HepG2 (cell line): ENCODE measurements around the gene CORT. TPM values are rescaled to one million over a fixed set of nuclear protein-coding genes. Genes with fewer than 3 reads are reported as not detected.

Experiments
- ATAC-seq: fragments of 200-7000 bp; cut with Tn5 transposase; 3 replicates; pipeline ENCODE4 v1.9.1; 2020; ENCODE audit warnings: mild to moderate bottlenecking, moderate library complexity
- BruUV-seq: library from RNA; stranded (reverse); fragments of 400-500 nt; replicated peaks from 2 replicates; lab custom pipeline; 2021; lab: Mats Ljungman, UMichigan
- CTCF ChIA-PET: fragments of 300-600 bp; formaldehyde crosslinking; extraction: SDS; loops from one replicate; lab custom pipeline; 2021; ENCODE audit warnings: low total read pairs, inconsistent platforms, low intra/inter-chr PET ratio; lab: Yijun Ruan, JAX
- POLR2A ChIA-PET: fragments of 350-600 bp; sonication (Branson Sonifier 250); formaldehyde crosslinking; loops from one replicate; lab custom pipeline; 2020; ENCODE audit warnings: antibody characterized with exemption, inconsistent platforms; lab: Yijun Ruan, JAX
- DNase-seq: peaks from one replicate; pipeline ENCODE4 v3.0.0-alpha.2; 2015; ENCODE audit warnings: low spot score
- FAIRE-seq: peaks from 3 replicates; lab custom pipeline; 2011; peaks lifted over from hg19 to GRCh38; lab: Jason Lieb, UNC
- H2AFZ ChIP-seq: one replicate; pipeline ENCODE4 v1.6.1; 2011; ENCODE audit warnings: low read length, inconsistent platforms
- H3K27ac ChIP-seq: fragments of 300-600 bp; 3 replicates; pipeline ENCODE4 v1.8.0; 2011; ENCODE audit warnings: mixed run types, mild to moderate bottlenecking, mixed read lengths, low read length, inconsistent platforms; ENCODE audit not compliant: insufficient read depth; ENCODE audit errors: extremely low read length
- H3K27me3 ChIP-seq, 2 experiments: fragments of 200-600 bp in 1 of 2; 2 replicates in 1 of 2; 3 replicates in 1 of 2; pipeline versions ENCODE4 v1.6.0 to v1.8.0; 2011; ENCODE audit warnings: low read length in 2 of 2, mild to moderate bottlenecking in 2 of 2, moderate library complexity in 2 of 2, inconsistent platforms in 1 of 2; ENCODE audit not compliant: insufficient read depth in 2 of 2, control insufficient read depth in 1 of 2
- H3K36me3 ChIP-seq, 2 experiments: fragments of 200-600 bp in 1 of 2; replicated peaks in 1 of 2; 2 replicates in 1 of 2; 3 replicates in 1 of 2; pipeline versions ENCODE4 v1.5.1 to v1.8.0; 2011; ENCODE audit warnings: low read length in 2 of 2, inconsistent platforms in 1 of 2; ENCODE audit not compliant: insufficient read depth in 2 of 2, control insufficient read depth in 1 of 2
- H3K4me1 ChIP-seq: 2 replicates; pipeline ENCODE4 v1.5.1; 2012; ENCODE audit warnings: low read length, inconsistent platforms; ENCODE audit not compliant: insufficient read depth
- H3K4me2 ChIP-seq: 2 replicates; pipeline ENCODE4 v1.6.0; 2011; ENCODE audit warnings: low read depth, low read length, inconsistent platforms
- H3K4me3 ChIP-seq, 3 experiments: fragments of 200-600 bp in 1 of 3; sonication (generic), shearing (Covaris generic) in 1 of 3; replicated peaks in 1 of 3; 2 replicates each; pipeline ENCODE4 v1.5.1; 2011 to 2016; ENCODE audit warnings: low read length in 3 of 3, inconsistent platforms in 2 of 3, low read depth in 2 of 3, mild to moderate bottlenecking in 2 of 3, control low read depth in 1 of 3, mixed read lengths in 1 of 3; ENCODE audit not compliant: insufficient read depth in 1 of 3
- H3K79me2 ChIP-seq: one replicate; pipeline ENCODE4 v1.6.1; 2011; ENCODE audit warnings: low read length, inconsistent platforms; ENCODE audit not compliant: insufficient read depth
- H3K9ac ChIP-seq: 2 replicates; pipeline ENCODE4 v1.6.0; 2011; ENCODE audit warnings: mild to moderate bottlenecking, low read depth, low read length, inconsistent platforms; ENCODE audit not compliant: insufficient read depth
- H3K9me3 ChIP-seq: 2 replicates; pipeline ENCODE4 v1.5.1; 2012; ENCODE audit warnings: mild to moderate bottlenecking, low read length
- H4K20me1 ChIP-seq: 2 replicates; pipeline ENCODE4 v1.6.0; 2011; ENCODE audit warnings: inconsistent platforms, mild to moderate bottlenecking, low read length, moderate library complexity; ENCODE audit not compliant: insufficient read depth
- ATF7-NPFF ChIP-seq: sonication (generic); formaldehyde crosslinking; IDR thresholded peaks from 2 replicates; pipeline ENCODE4 v1.8.1; 2023; ENCODE audit warnings: mild to moderate bottlenecking, low read depth, missing genetic modification reagents, moderate library complexity
- ATM ChIP-seq: fragments of 450-650 bp; IDR thresholded peaks from 2 replicates; pipeline ENCODE4 v1.7.1; 2017; ENCODE audit warnings: mild to moderate bottlenecking, borderline replicate concordance
- FOXP1 ChIP-seq, 2 experiments: fragments of 450-650 bp in 1 of 2; IDR thresholded peaks; 2 replicates each; pipeline ENCODE4 v1.6.1; 2017 to 2018; ENCODE audit warnings: antibody characterized with exemption in 1 of 2
- GZF1 ChIP-seq: sonication (generic); formaldehyde crosslinking; IDR thresholded peaks from 2 replicates; pipeline ENCODE4 v1.5.1; 2020; ENCODE audit warnings: mild to moderate bottlenecking, missing genetic modification reagents
- HDAC1 ChIP-seq: sonication (generic); formaldehyde crosslinking; IDR thresholded peaks from 2 replicates; pipeline ENCODE4 v1.5.1; 2020; ENCODE audit warnings: mild to moderate bottlenecking, missing genetic modification reagents
- NFIC ChIP-seq: IDR thresholded peaks from 2 replicates; pipeline ENCODE4 v1.6.1; 2012; ENCODE audit warnings: mild to moderate bottlenecking, low read length, inconsistent platforms
- SALL1 ChIP-seq: sonication (generic); formaldehyde crosslinking; IDR thresholded peaks from 2 replicates; pipeline ENCODE4 v1.8.0; 2022; ENCODE audit warnings: mild to moderate bottlenecking, missing genetic modification reagents
- SNAPC2 ChIP-seq: sonication (generic); formaldehyde crosslinking; IDR thresholded peaks from 2 replicates; pipeline ENCODE4 v1.8.1; 2022; ENCODE audit warnings: mild to moderate bottlenecking, missing genetic modification reagents
- SRSF1 ChIP-seq: fragments of 200-400 bp; formaldehyde crosslinking; optimal IDR thresholded peaks from 2 replicates; pipeline ENCODE3; 2017; ENCODE audit warnings: mild to moderate bottlenecking, low read depth, low read length, moderate library complexity
- ZNF251 ChIP-seq: sonication (generic); formaldehyde crosslinking; IDR thresholded peaks from 2 replicates; pipeline ENCODE4 v1.9.0; 2021; ENCODE audit warnings: mild to moderate bottlenecking, missing genetic modification reagents
- WGBS: methylation state at CpG from one replicate; pipeline ENCODE4 v1.1.6; 2017; ENCODE audit warnings: low lambda C conversion rate; 5-methylcytosine and 5-hydroxymethylcytosine counted together
- in situ Hi-C: cut with HindIII; loops from 2 replicates; pipeline ENCODE4 v1.10.0; 2017; ENCODE audit warnings: low pct_unique_long_range_greater_than_20kb; ENCODE audit not compliant: extremely low pct_ligation_motif_present
- intact Hi-C: fragments of 100-400 bp; cut with micrococcal nuclease; formaldehyde crosslinking; loops from one replicate; pipeline ENCODE4 v1.10.0; 2022; ENCODE audit not compliant: unreplicated experiment
- polyA plus RNA-seq, 8 experiments: library from polyadenylated mRNA; depleted of rRNA in 3 of 8; stranded (reverse) in 7 of 8; unstranded in 1 of 8; fragments of >200 nt; fragmentation: Illumina TruSeq in 4 of 8; extraction: Trizol in 4 of 8; gene quantifications; 2 replicates each; pipeline versions ENCODE4 v1.2.1 to v1.2.3, GENCODE V29; 2011 to 2016; ENCODE audit warnings: low read depth in 4 of 8, missing spikeins in 1 of 8, mixed read lengths in 1 of 8; ENCODE audit not compliant: insufficient read depth in 1 of 8
- total RNA-seq, 5 experiments: library from RNA; depleted of rRNA; stranded (reverse); fragments of >200 nt; fragmentation: Illumina TruSeq; extraction: Trizol; gene quantifications; 2 replicates each; pipeline ENCODE4 v1.2.3, GENCODE V29; 2016; ENCODE audit warnings: low read depth in 1 of 5
- TF ChIP-seq, protein P1 (sequence below): sonication (generic); formaldehyde crosslinking; IDR thresholded peaks from 2 replicates; pipeline ENCODE4 v1.5.0; 2020; ENCODE audit warnings: mild to moderate bottlenecking, missing genetic modification reagents, borderline replicate concordance
- TF ChIP-seq, protein P2 (sequence below): sonication (generic); formaldehyde crosslinking; IDR thresholded peaks from 2 replicates; pipeline ENCODE4 v1.4.0; 2020; ENCODE audit warnings: missing genetic modification reagents, mild to moderate bottlenecking, borderline replicate concordance
- TF ChIP-seq, protein P3 (sequence below): sonication (generic); formaldehyde crosslinking; conservative IDR thresholded peaks from 2 replicates; pipeline ENCODE4 v1.4.0; 2020; ENCODE audit warnings: missing genetic modification reagents
- TF ChIP-seq, protein P4 (sequence below): sonication (generic); formaldehyde crosslinking; IDR thresholded peaks from 2 replicates; pipeline ENCODE4 v1.5.0; 2020; ENCODE audit warnings: mild to moderate bottlenecking, missing genetic modification reagents

CORT gene
- total and polyA plus RNA-seq, 2 of the 13 experiments (the other 11 are each of a cell fraction or from before 2014, with no cell fraction given) = 0.11 to 0.62 TPM

DNA sequence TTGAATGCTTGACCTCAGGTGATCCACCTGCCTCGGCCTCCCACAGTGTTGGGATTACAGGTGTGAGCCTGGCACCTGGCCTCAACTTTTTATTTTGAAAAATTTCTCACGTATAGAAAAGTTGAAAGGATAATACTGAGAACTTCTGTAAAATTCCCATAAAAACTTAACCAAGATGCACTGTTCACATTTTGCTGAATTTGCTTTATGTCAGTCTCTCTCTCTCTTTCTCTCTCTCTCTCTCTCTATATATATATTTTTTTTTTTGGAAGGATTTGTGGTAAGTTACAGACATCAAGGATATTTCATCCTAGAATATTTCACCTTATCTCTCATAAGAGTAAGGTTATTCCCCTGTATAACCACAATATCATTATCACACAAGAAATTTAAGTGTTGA, 30.8 kb downstream of the CORT start:
- WGBS = 96% methylated on average over 2 of the region's 2 CpGs
- Histone ChIP-seq H3K4me2 (no peak overlapping the region), H2AFZ (no peak overlapping the region), H3K27me3 (no peaks in the 10 kb centered on the region), H3K9me3 (no peaks in the 10 kb centered on the region), H3K9ac (no peak overlapping the region), H3K36me3 (0 out of 5 replicates have a peak, but pooled peaks cover 2 to 4% of the 10 kb centered on the region in 2 experiments), H3K4me3 (no peak overlapping the region), H3K27ac (no peak overlapping the region), H3K79me2 (peaks cover 58% of the 10 kb centered on the region), H4K20me1 (0 out of 2 replicates have a peak, but pooled peaks cover 3% of the 10 kb centered on the region), H3K4me1 (peaks cover 20% of the 10 kb centered on the region)
- POLR2A ChIA-PET = no interaction called here
- no peak for ATAC-seq
- intact Hi-C loops (no loop called here), in situ Hi-C loops (no loop called here)
- no TSS peak for BruUV-seq
- CTCF ChIA-PET = no interaction called here
- no peak for FAIRE-seq
- TF ChIP-seq SNAPC2 (CRISPR knock-in tag) = no peak
- TF ChIP-seq SRSF1 = no peak
- no peak for TF ChIP-seq SALL1 (CRISPR knock-in tag)
- no peak for TF ChIP-seq FOXP1 (IDR thresholded peaks at IDR 0.05)
- no peak for TF ChIP-seq FOXP1 (CRISPR knock-in tag; IDR thresholded peaks at IDR 0.05)
- TF ChIP-seq, protein P1, sequence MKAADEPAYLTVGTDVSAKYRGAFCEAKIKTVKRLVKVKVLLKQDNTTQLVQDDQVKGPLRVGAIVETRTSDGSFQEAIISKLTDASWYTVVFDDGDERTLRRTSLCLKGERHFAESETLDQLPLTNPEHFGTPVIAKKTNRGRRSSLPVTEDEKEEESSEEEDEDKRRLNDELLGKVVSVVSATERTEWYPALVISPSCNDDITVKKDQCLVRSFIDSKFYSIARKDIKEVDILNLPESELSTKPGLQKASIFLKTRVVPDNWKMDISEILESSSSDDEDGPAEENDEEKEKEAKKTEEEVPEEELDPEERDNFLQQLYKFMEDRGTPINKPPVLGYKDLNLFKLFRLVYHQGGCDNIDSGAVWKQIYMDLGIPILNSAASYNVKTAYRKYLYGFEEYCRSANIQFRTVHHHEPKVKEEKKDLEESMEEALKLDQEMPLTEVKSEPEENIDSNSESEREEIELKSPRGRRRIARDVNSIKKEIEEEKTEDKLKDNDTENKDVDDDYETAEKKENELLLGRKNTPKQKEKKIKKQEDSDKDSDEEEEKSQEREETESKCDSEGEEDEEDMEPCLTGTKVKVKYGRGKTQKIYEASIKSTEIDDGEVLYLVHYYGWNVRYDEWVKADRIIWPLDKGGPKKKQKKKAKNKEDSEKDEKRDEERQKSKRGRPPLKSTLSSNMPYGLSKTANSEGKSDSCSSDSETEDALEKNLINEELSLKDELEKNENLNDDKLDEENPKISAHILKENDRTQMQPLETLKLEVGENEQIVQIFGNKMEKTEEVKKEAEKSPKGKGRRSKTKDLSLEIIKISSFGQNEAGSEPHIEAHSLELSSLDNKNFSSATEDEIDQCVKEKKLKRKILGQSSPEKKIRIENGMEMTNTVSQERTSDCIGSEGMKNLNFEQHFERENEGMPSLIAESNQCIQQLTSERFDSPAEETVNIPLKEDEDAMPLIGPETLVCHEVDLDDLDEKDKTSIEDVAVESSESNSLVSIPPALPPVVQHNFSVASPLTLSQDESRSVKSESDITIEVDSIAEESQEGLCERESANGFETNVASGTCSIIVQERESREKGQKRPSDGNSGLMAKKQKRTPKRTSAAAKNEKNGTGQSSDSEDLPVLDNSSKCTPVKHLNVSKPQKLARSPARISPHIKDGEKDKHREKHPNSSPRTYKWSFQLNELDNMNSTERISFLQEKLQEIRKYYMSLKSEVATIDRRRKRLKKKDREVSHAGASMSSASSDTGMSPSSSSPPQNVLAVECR = no peak
- TF ChIP-seq, protein P2, sequence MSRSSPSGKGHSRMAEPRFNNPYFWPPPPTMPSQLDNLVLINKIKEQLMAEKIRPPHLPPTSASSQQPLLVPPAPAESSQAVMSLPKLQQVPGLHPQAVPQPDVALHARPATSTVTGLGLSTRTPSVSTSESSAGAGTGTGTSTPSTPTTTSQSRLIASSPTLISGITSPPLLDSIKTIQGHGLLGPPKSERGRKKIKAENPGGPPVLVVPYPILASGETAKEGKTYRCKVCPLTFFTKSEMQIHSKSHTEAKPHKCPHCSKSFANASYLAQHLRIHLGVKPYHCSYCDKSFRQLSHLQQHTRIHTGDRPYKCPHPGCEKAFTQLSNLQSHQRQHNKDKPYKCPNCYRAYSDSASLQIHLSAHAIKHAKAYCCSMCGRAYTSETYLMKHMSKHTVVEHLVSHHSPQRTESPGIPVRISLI (CRISPR knock-in tag) = no peak
- TF ChIP-seq, protein P3, sequence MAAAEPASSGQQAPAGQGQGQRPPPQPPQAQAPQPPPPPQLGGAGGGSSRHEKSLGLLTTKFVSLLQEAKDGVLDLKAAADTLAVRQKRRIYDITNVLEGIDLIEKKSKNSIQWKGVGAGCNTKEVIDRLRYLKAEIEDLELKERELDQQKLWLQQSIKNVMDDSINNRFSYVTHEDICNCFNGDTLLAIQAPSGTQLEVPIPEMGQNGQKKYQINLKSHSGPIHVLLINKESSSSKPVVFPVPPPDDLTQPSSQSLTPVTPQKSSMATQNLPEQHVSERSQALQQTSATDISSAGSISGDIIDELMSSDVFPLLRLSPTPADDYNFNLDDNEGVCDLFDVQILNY (CRISPR knock-in tag) = no peak
- no peak for TF ChIP-seq ZNF251 (CRISPR knock-in tag)
- no peak for TF ChIP-seq HDAC1 (CRISPR knock-in tag)
- no peak for TF ChIP-seq ATM
- no peak for TF ChIP-seq GZF1 (CRISPR knock-in tag)
- no peak for TF ChIP-seq NFIC
- TF ChIP-seq ATF7-NPFF (CRISPR knock-in tag) = no peak
- TF ChIP-seq, protein P4, sequence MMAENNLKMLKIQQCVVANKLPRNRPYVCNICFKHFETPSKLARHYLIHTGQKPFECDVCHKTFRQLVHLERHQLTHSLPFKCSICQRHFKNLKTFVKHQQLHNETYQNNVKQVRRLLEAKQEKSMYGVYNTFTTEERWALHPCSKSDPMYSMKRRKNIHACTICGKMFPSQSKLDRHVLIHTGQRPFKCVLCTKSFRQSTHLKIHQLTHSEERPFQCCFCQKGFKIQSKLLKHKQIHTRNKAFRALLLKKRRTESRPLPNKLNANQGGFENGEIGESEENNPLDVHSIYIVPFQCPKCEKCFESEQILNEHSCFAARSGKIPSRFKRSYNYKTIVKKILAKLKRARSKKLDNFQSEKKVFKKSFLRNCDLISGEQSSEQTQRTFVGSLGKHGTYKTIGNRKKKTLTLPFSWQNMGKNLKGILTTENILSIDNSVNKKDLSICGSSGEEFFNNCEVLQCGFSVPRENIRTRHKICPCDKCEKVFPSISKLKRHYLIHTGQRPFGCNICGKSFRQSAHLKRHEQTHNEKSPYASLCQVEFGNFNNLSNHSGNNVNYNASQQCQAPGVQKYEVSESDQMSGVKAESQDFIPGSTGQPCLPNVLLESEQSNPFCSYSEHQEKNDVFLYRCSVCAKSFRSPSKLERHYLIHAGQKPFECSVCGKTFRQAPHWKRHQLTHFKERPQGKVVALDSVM (CRISPR knock-in tag) = no peak
- no peak for DNase-seq
